Fibroblast of lung (primary cell): ENCODE measurements around the gene MND1. TPM values are rescaled to one million over a fixed set of nuclear protein-coding genes. Genes with fewer than 3 reads are reported as not detected.
A peak's percentile ranks its signal among the peaks of the same experiment; 100 is the strongest.

Experiments
- DNase-seq, 2 donors: peaks; one replicate each; pipeline versions ENCODE4 v3.0.0 to v3.0.0-alpha.2; 2010; ENCODE audit warnings: low read depth in 2 of 2
- H2AFZ ChIP-seq: 2 replicates; pipeline ENCODE4 v1.5.1; 2012; ENCODE audit warnings: low read length, control low read depth, inconsistent platforms
- H3K27ac ChIP-seq: 2 replicates; pipeline ENCODE4 v1.5.1; 2011; ENCODE audit warnings: low read length, control low read depth; ENCODE audit not compliant: insufficient read depth
- H3K27me3 ChIP-seq: 2 replicates; pipeline ENCODE4 v1.5.1; 2011; ENCODE audit warnings: mild to moderate bottlenecking, low read length; ENCODE audit not compliant: control insufficient read depth, insufficient read depth
- H3K36me3 ChIP-seq: 2 replicates; pipeline ENCODE4 v1.5.1; 2011; ENCODE audit warnings: low read length; ENCODE audit not compliant: control insufficient read depth, insufficient read depth
- H3K4me1 ChIP-seq: 2 replicates; pipeline ENCODE4 v1.5.1; 2011; ENCODE audit warnings: low read length; ENCODE audit not compliant: control insufficient read depth, insufficient read depth; ENCODE audit errors: extremely low read depth
- H3K4me2 ChIP-seq: 2 replicates; pipeline ENCODE4 v1.5.1; 2011; ENCODE audit warnings: low read length, control low read depth; ENCODE audit not compliant: insufficient read depth; ENCODE audit errors: extremely low read depth
- H3K4me3 ChIP-seq, 4 experiments: fragments of 200-600 bp in 1 of 4; sonication (generic) in 1 of 4; replicated peaks in 1 of 4; 2 replicates each; pipeline ENCODE4 v1.5.1; 2011 to 2016; ENCODE audit warnings: low read length in 4 of 4, low read depth in 3 of 4, mild to moderate bottlenecking in 3 of 4, control low read depth in 2 of 4, inconsistent platforms in 1 of 4, mixed read lengths in 1 of 4; ENCODE audit not compliant: insufficient read depth in 1 of 4; ENCODE audit errors: control extremely low read depth in 1 of 4
- H3K79me2 ChIP-seq: 2 replicates; pipeline ENCODE4 v1.5.1; 2012; ENCODE audit warnings: mild to moderate bottlenecking, low read length, inconsistent platforms; ENCODE audit not compliant: control insufficient read depth, insufficient read depth
- H3K9ac ChIP-seq: 2 replicates; pipeline ENCODE4 v1.5.1; 2011; ENCODE audit warnings: mild to moderate bottlenecking, low read length, control low read depth; ENCODE audit not compliant: insufficient read depth
- H3K9me3 ChIP-seq: 2 replicates; pipeline ENCODE4 v1.5.1; 2012; ENCODE audit warnings: low read depth, low read length; ENCODE audit not compliant: control insufficient read depth, insufficient read depth
- H4K20me1 ChIP-seq: 2 replicates; pipeline ENCODE4 v1.5.1; 2011; ENCODE audit warnings: low read length; ENCODE audit not compliant: control insufficient read depth, insufficient read depth; ENCODE audit errors: extremely low read depth
- EZH2 ChIP-seq: IDR thresholded peaks from 2 replicates; pipeline ENCODE4 v1.5.1; 2012; ENCODE audit warnings: low read length, control low read depth, mild to moderate bottlenecking; ENCODE audit errors: missing control alignments
- polyA plus RNA-seq, 2 donors: library from polyadenylated mRNA; depleted of rRNA in 1 of 2; stranded (reverse) in 1 of 2; unstranded in 1 of 2; fragments of >200 nt; gene quantifications; 2 replicates each; pipeline ENCODE4 v1.2.1, GENCODE V29; 2011 to 2012; ENCODE audit warnings: missing spikeins in 1 of 2
- total RNA-seq: library from RNA; depleted of rRNA; stranded (reverse); fragments of >200 nt; gene quantifications from 2 replicates; pipeline ENCODE4 v1.2.1, GENCODE V29; 2014
- TF ChIP-seq, protein P1 (sequence below), 2 donors: IDR thresholded peaks in 1 of 2; conservative IDR thresholded peaks in 1 of 2; 1 replicate in 1 of 2; 2 replicates in 1 of 2; pipeline ENCODE4 v1.5.1; 2011 to 2012; ENCODE audit warnings: low read length in 2 of 2, control low read depth in 1 of 2, inconsistent platforms in 1 of 2, low read depth in 1 of 2, mild to moderate bottlenecking in 1 of 2

MND1 gene
- total and polyA plus RNA-seq, 2 donors (not counting 1 experiment from before 2014, with no cell fraction given) = 2.2 to 5.8 TPM

DNA sequence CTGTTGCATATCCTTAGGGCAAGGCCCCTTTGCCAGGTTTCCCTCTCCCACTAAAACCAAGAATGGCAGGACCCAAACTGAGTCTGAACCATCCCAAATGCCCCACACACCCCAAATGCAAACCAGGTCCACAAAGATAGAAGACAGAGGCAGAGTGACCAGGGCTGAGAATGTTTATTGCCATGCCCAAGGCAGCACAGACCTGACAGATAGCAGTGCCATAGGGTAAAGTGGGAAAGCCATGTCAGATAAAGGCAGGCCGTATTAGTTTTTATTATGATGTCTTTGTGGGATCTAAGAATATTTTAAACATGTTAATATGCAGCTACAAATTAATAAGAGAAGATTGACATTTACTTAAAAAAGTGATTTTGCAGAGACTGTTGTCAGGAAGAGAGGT is 29.6 kb upstream of the MND1 start:
- H3K9ac ChIP-seq = no peak overlapping the region
- no peaks in the 10 kb centered on the region for H3K4me1 ChIP-seq
- H3K36me3 ChIP-seq = no peaks in the 10 kb centered on the region
- DNase-seq = no peak
- no peaks in the 10 kb centered on the region for H4K20me1 ChIP-seq
- H3K27me3 ChIP-seq = no peaks in the 10 kb centered on the region
- H3K9me3 ChIP-seq = no peaks in the 10 kb centered on the region
- H3K4me3 ChIP-seq = no peak overlapping the region
- H3K4me2 ChIP-seq = no peak overlapping the region
- H2AFZ ChIP-seq = no peak overlapping the region
- H3K79me2 ChIP-seq = no peaks in the 10 kb centered on the region
- TF ChIP-seq EZH2 = no peak
- no peak overlapping the region for H3K27ac ChIP-seq

DNA sequence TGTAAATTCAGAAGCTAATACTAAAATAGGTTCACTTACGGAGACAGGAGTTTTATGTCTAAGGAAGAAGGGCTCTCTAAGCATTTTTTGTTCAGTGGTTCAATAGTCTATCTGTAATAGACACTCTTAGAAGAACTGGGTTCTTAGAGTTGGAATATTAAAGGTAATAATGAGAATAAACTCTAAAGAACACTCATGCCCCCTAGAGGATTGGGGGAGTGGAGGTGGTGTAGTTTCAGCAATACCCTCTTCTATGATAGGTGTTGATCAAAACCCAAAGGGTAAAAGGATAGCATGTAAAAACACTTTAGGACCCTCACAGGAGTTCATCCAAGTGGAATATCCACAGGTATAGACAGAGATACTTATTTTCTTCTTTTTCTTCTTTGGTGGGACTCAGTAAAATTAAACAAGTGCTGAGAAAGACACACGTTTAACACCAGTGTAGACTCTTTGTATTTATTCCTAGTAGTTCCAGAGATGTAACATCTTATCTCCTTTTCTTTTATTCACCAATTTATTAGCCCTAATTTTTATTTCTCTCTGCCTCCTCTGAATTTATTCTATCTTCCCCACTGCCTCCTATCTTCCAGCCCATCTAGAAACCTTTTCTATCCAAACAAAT is 25.7 kb upstream of the MND1 start:
- peak; percentile 27 to 74 for DNase-seq
- Histone ChIP-seq H3K4me1 (no peaks in the 10 kb centered on the region), H3K9me3 (no peaks in the 10 kb centered on the region), H3K9ac (no peak overlapping the region), H4K20me1 (no peaks in the 10 kb centered on the region), H3K36me3 (peaks cover 2% of the 10 kb centered on the region), H3K27me3 (no peaks in the 10 kb centered on the region), H3K79me2 (no peaks in the 10 kb centered on the region), H2AFZ (no peak overlapping the region), H3K4me2 (no peak overlapping the region), H3K4me3 (no peak overlapping the region), H3K27ac (no peak overlapping the region)
- no peak for TF ChIP-seq EZH2
- TF ChIP-seq, protein P1, sequence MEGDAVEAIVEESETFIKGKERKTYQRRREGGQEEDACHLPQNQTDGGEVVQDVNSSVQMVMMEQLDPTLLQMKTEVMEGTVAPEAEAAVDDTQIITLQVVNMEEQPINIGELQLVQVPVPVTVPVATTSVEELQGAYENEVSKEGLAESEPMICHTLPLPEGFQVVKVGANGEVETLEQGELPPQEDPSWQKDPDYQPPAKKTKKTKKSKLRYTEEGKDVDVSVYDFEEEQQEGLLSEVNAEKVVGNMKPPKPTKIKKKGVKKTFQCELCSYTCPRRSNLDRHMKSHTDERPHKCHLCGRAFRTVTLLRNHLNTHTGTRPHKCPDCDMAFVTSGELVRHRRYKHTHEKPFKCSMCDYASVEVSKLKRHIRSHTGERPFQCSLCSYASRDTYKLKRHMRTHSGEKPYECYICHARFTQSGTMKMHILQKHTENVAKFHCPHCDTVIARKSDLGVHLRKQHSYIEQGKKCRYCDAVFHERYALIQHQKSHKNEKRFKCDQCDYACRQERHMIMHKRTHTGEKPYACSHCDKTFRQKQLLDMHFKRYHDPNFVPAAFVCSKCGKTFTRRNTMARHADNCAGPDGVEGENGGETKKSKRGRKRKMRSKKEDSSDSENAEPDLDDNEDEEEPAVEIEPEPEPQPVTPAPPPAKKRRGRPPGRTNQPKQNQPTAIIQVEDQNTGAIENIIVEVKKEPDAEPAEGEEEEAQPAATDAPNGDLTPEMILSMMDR (conservative IDR thresholded peaks at IDR 0.05 in 1 of 2, IDR thresholded peaks at IDR 0.05 in 1 of 2; ENCODE audit: low read depth in 1 of 2, low read length in 2 of 2) = peak; percentile 74 to 85

DNA sequence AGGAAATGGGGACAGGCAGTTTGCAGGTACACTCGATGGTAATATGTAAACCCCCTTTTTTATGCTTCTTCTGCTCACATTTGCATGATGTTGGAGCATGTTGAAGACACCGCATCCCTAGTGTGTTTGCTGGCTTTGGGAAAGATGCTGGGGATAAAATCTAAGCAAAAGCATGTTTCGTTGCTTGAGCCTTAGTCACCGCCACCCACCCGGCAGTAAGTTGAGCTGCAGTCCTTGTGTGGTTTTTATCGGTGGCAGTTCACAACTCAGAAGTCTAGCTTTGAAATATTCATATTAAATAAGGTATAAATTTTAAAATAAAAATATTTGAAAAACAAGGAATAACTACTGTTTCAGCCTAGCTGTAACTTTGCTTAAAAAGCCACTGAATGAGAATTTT is 21.7 kb upstream of the MND1 start:
- Histone ChIP-seq H3K4me3 (no peak overlapping the region), H3K79me2 (no peaks in the 10 kb centered on the region), H3K27ac (no peak overlapping the region), H3K9ac (no peak overlapping the region), H4K20me1 (no peaks in the 10 kb centered on the region), H3K4me1 (no peaks in the 10 kb centered on the region), H3K9me3 (no peaks in the 10 kb centered on the region), H3K27me3 (no peaks in the 10 kb centered on the region), H3K4me2 (no peak overlapping the region), H2AFZ (no peak overlapping the region), H3K36me3 (peaks cover 2% of the 10 kb centered on the region)
- TF ChIP-seq, protein P1 (conservative IDR thresholded peaks at IDR 0.05 in 1 of 2, IDR thresholded peaks at IDR 0.05 in 1 of 2; ENCODE audit: low read depth in 1 of 2, low read length in 2 of 2) = no peak
- no peak for TF ChIP-seq EZH2
- peak in 1 of 2 donors; percentile 56 for DNase-seq
